Brain pericyte (primary cell): Measurements from ENCODE around the gene TSPAN9.

ENCODE experiments used
- DNase-seq: peaks from one replicate; pipeline ENCODE4 v3.0.0-alpha.2; 2012; ENCODE audit warnings: low read depth, low spot score

TSPAN9 gene

GRCh38 chr12:3313675-3314663 lies 236.8 kb downstream of the TSPAN9 start:
- no peak for DNase-seq

GRCh38 chr12:3315201-3315661 lies 238.1 kb downstream of the TSPAN9 start:
- DNase-seq, result no peak

- DNase-seq, result no peak
Observed at GRCh38 chr12:3316776-3317480, 239.7 kb downstream of the TSPAN9 start.

DNA sequence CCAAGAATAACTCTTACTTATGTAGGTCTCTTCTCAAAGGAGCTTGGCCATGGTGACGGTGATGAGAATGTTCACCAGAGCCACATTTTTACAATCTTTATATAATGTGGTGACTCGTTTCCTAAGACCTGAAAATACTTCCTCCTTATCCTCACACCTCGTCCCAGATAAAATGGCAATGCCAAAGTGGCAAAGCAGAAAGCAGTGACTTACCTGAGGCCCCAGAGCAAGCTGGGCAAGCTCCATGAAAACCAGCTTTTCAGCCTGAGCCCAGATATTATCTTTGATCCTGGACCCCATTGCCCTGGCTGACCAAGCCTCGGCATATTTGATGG lies 240.3 kb downstream of the TSPAN9 start:
- no peak for DNase-seq

DNA sequence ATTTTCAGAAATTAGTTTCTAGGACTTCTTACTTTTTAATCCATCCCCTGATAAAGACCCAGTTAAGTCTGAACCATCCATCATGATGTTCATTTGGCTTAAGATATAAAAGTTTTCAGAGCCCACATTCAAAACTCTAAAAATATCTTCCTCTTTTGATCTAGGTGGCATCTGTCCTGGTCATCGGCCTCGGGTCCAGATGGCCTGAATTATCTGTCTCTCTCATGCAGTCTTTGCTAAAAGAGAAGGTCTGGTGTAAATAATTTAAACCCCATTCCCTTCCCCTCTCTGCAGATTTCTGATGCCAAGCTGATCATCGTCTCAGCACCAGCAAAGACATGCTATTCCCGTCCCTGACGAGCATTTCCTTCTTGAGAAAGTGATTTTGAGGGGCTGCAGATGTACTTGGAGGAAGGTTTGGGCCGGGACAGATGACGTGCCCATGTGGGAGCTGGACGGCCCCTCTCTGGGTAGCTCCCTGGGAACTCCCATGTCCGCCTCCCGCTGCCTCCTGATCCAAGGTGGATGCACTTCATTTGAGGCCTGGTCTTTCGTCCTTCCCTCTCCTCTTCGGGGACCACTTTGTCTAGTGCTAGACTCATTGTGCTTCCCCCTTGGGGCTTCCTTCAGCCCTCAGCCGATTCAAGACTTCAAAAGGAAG lies 240.8 kb downstream of the TSPAN9 start:
- DNase-seq, result no peak

DNA sequence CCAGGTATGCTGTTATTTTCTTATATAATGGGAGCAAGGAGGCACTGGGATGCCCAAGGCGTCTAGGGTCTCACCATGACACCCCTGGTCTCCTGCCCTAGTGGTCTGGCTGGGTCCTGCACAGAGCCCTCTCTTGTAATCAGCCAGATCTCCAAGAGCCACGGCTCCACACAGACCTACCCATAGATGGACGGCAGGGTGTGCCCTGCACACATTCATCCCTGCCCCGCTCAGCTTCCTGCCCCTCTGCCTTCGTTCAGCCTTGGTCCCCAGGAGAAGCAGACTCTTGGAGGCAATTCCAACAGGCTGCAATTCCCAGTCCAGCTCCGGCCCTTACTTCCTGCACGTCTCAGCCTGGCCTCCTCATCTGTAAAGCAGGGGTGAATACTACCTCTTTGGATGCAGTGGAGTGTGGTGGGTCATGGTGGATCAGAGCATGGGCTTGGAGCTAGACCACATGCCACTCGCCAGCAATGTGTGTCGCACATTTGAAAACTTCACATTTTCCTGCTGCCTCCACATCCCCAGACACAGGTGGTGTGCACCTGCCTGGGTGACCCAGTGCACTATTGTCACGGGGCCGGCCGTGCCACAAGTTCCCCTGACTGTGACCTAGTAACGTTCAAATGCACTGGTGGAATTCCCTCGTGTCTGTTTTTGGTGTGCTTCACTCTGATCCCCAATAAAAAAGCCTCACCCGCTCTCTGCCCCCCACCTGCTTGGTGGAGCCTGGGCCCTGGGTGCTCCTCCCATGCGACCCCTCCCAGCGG lies 242.7 kb downstream of the TSPAN9 start:
- no peak for DNase-seq

- no peak for DNase-seq
Observed at GRCh38 chr12:3320881-3321509, 243.8 kb downstream of the TSPAN9 start.

GRCh38 chr12:3321881-3322280 lies 244.7 kb downstream of the TSPAN9 start:
- DNase-seq, result no peak

DNA sequence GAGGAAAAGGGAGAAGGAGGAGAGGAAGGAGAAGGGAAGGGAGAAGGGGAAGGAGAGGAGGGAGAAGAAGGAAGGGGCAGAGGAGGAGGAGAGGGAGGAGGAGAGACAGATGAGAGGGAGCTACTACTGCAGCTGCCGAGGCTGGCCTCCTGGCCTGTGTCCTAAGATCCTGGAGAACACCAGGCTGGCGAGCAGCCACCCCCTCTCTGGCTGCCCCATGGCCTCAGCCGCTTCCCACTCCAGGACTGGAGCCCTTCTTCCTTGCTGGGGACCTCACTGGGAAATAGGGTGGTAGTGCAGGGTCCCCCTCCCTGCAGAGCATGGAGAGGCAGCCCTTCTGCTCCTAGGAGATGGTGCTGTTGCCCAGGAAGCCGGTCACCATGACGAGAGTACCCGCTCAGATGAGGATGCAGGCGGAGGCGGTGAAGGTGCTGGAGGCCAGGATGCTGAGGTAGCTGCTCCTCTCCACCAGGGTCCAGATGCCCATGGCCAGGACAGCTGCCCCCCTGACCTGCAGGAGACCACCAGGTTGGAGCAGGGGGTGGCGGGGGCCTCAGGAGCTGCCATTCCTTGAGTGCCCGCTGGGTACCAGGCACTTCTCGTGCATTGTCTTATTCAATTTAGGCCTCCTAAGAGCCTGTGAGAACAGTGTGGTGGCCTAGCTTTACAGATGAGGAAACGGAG lies 246.0 kb downstream of the TSPAN9 start:
- DNase-seq, result no peak

- DNase-seq, result no peak
Observed at GRCh38 chr12:3325736-3326135, 248.6 kb downstream of the TSPAN9 start.

DNA sequence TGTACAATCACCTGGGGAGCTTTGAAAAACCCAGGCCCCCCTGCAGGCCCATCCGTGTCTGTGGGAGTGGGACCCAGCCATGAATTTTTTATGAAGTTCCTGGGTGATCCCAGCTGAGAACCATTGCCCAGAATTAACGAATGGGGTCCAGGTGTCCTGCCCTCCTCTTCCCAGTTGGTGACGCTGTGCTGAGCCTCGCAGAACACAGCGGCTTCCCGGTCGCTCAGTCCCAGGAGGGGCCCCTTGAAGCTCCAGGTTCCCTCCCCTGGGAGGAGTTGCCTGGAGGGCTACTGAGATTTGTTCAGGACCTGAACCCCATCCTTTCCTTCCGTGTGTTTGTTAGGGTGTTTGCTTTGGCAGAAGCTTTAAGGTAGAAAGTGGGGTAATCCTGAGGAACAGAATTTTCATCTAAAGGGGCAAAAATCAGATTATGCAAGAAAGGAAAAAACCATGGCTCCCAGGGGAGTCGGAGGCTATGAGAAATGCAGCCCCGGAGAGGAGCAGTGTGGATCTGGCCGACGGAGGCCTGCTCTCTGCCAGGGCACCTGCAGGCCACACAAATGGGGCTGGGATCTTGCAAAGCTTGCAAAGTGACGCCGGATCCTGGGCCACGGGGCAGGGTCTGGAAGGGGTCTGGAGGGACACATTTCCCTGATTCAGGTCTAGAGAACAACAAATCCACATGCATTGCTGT lies 249.1 kb downstream of the TSPAN9 start:
- DNase-seq, result no peak

GRCh38 chr12:3326850-3327780 lies 249.9 kb downstream of the TSPAN9 start:
- DNase-seq, result no peak

DNA sequence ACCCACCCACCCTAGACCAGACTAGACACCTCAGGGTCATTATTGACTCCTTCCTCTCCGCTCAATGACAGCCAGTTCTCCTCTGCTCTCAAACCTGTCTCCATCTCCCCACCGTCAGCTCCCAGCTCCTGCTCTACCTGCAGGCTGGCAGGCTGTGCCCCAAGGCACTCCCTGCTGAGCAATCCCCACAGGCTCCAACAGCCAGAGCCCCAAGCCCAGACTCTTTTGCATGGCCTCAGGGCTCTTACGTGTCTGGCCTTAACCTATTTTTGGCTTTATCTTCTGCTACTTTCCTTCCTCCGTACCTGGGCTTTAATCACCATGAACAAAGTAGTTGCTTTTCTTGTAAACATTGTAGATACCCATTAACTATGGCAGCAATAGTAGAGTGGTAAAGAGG lies 250.9 kb downstream of the TSPAN9 start:
- DNase-seq, result no peak

- DNase-seq, result no peak
Observed at GRCh38 chr12:3328571-3328970, 251.4 kb downstream of the TSPAN9 start.

DNA sequence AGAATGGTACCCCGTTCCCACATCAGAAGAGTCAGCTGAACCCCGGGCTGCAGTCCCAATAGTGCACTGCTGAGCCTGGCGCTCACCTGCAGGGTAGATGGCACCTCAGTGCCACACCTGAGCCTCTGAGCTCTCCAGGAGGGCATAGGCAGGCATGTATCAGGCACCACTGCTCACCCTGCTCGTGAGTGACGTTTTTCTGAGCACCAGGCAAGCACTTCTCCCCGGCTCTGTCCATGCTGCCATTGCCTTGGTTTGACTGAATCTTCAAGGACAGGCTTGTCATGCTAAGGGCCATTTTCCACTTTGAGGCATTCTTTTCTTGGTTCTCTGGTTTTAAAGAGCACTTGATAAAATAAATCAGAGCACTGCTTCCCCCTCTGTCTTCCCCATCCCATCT lies 252.2 kb downstream of the TSPAN9 start:
- no peak for DNase-seq

- DNase-seq, result no peak
Observed at GRCh38 chr12:3330976-3331510, 253.9 kb downstream of the TSPAN9 start.

DNA sequence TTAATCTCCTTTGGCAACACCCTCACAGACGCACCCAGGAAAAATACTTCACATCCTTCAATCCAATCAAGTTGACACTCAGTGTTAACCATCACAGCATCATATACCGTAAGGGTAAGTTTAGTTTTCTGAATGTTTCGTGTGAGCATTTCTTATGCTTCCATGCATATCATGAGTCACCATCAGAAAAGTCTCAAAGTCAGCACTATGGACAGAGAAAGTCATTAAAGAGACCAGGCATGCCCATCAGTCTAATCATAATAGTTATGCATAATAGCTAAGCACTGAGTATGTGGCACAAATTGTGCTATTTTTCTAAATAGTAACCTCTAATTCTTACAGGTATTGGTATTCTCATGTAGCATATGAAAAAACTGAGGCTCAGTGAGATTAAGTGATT lies 255.0 kb downstream of the TSPAN9 start:
- no peak for DNase-seq

- no peak for DNase-seq
Observed at GRCh38 chr12:3333583-3333982, 256.4 kb downstream of the TSPAN9 start.
